Measurements from ENCODE around the gene CCDC81.

The CCDC81 gene

GRCh38 chr11:86442420-86442819 is 67.7 kb downstream of the CCDC81 start:
- no peak for TF ChIP-seq EZH2phosphoT487 (IDR thresholded peaks at IDR 0.05; ENCODE audit: low read depth)
- TF ChIP-seq, protein P1, sequence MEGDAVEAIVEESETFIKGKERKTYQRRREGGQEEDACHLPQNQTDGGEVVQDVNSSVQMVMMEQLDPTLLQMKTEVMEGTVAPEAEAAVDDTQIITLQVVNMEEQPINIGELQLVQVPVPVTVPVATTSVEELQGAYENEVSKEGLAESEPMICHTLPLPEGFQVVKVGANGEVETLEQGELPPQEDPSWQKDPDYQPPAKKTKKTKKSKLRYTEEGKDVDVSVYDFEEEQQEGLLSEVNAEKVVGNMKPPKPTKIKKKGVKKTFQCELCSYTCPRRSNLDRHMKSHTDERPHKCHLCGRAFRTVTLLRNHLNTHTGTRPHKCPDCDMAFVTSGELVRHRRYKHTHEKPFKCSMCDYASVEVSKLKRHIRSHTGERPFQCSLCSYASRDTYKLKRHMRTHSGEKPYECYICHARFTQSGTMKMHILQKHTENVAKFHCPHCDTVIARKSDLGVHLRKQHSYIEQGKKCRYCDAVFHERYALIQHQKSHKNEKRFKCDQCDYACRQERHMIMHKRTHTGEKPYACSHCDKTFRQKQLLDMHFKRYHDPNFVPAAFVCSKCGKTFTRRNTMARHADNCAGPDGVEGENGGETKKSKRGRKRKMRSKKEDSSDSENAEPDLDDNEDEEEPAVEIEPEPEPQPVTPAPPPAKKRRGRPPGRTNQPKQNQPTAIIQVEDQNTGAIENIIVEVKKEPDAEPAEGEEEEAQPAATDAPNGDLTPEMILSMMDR (IDR thresholded peaks at IDR 0.05; ENCODE audit: low read depth, low read length) = no peak
- Histone ChIP-seq H3K9me3 (ENCODE audit: insufficient read depth, low read length) (no peaks in the 10 kb centered on the region), H3K27ac (ENCODE audit: low read length) (no peak overlapping the region), H3K4me3 (ENCODE audit: low read length) (no peak overlapping the region), H3K36me3 (replicated peaks; ENCODE audit: low read depth, low read length) (no peaks in the 10 kb centered on the region), H2AFZ (ENCODE audit: low read depth, low read length) (no peak overlapping the region), H4K20me1 (ENCODE audit: insufficient read depth, low read length) (no peaks in the 10 kb centered on the region), H3K4me1 (ENCODE audit: low read length) (no peaks in the 10 kb centered on the region), H3K9ac (ENCODE audit: low read length) (no peak overlapping the region), H3K27me3 (ENCODE audit: low read depth, low read length) (no peaks in the 10 kb centered on the region), H3K79me2 (ENCODE audit: low read length) (no peaks in the 10 kb centered on the region), H3K4me2 (ENCODE audit: low read length) (no peak overlapping the region)

DNA sequence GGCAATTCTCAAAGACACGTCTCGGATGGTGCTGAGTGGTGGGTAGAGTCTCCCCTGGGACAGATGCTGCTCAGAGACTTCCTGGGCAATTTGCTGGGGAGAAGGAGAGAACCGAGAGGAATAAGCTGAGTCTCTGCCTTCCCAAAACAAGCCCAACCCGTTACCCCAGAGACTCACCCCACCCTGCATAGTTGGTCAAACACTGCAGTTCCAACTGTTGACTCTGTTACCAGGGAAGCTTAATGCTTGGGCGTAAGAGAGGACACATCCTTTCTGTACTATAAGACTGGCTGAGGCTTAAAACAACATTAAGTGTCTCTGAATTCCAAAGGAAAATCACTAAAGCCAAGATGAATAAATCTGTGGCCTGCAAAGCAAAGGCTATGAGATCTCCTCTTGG is 68.1 kb downstream of the CCDC81 start:
- no peak overlapping the region for H3K4me3 ChIP-seq (ENCODE audit: low read length)
- no peaks in the 10 kb centered on the region for H3K4me1 ChIP-seq (ENCODE audit: low read length)
- H3K79me2 ChIP-seq (ENCODE audit: low read length) = no peaks in the 10 kb centered on the region
- H2AFZ ChIP-seq (ENCODE audit: low read depth, low read length) = no peak overlapping the region
- H3K27me3 ChIP-seq (ENCODE audit: low read depth, low read length) = no peaks in the 10 kb centered on the region
- no peaks in the 10 kb centered on the region for H3K9me3 ChIP-seq (ENCODE audit: insufficient read depth, low read length)
- no peak overlapping the region for H3K9ac ChIP-seq (ENCODE audit: low read length)
- H4K20me1 ChIP-seq (ENCODE audit: insufficient read depth, low read length) = no peaks in the 10 kb centered on the region
- H3K36me3 ChIP-seq (replicated peaks; ENCODE audit: low read depth, low read length) = no peaks in the 10 kb centered on the region
- no peak overlapping the region for H3K27ac ChIP-seq (ENCODE audit: low read length)
- no peak overlapping the region for H3K4me2 ChIP-seq (ENCODE audit: low read length)
- no peak for TF ChIP-seq EZH2phosphoT487 (IDR thresholded peaks at IDR 0.05; ENCODE audit: low read depth)
- TF ChIP-seq, protein P1 (IDR thresholded peaks at IDR 0.05; ENCODE audit: low read depth, low read length) = no peak

- H3K9ac ChIP-seq (ENCODE audit: low read length) = no peak overlapping the region
Measured at GRCh38 chr11:86443415-86443814, 68.7 kb downstream of the CCDC81 start.

DNA sequence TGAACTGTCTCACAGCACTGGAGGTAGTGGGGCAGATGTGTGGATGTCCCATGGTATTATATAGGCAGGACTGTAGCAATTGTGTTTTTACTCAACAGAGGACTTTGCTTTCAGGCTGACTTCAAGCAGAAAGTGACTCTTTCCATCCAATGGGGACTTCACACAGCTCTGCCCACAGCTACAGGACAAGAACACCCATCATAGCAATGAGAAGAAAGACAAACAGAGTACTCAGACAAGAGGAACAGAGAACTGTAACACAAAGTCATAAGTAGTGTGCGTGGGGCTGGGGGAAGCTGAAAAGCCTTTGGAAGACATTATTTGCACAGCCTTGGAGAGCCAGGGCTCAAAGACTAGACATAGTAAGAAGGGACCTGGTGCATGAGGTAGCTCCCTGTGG is 70.3 kb downstream of the CCDC81 start:
- H3K9me3 ChIP-seq (ENCODE audit: insufficient read depth, low read length) = no peaks in the 10 kb centered on the region
- H3K4me2 ChIP-seq (ENCODE audit: low read length) = no peak overlapping the region
- TF ChIP-seq, protein P1 (IDR thresholded peaks at IDR 0.05; ENCODE audit: low read depth, low read length) = no peak
- TF ChIP-seq EZH2phosphoT487 (IDR thresholded peaks at IDR 0.05; ENCODE audit: low read depth) = no peak
- H3K9ac ChIP-seq (ENCODE audit: low read length) = no peak overlapping the region
- H3K27ac ChIP-seq (ENCODE audit: low read length) = no peak overlapping the region
- H3K79me2 ChIP-seq (ENCODE audit: low read length) = no peaks in the 10 kb centered on the region
- no peak overlapping the region for H3K4me3 ChIP-seq (ENCODE audit: low read length)
- H3K27me3 ChIP-seq (ENCODE audit: low read depth, low read length) = no peaks in the 10 kb centered on the region
- no peak overlapping the region for H2AFZ ChIP-seq (ENCODE audit: low read depth, low read length)
- H4K20me1 ChIP-seq (ENCODE audit: insufficient read depth, low read length) = no peaks in the 10 kb centered on the region
- no peaks in the 10 kb centered on the region for H3K36me3 ChIP-seq (replicated peaks; ENCODE audit: low read depth, low read length)
- peaks cover 3% of the 10 kb centered on the region; the same call in 1 of the 2 replicates for H3K4me1 ChIP-seq (ENCODE audit: low read length)

More at GRCh38 chr11:86443415-86443814, 68.7 kb downstream of the CCDC81 start:
- Histone ChIP-seq H3K79me2 (ENCODE audit: low read length) (no peaks in the 10 kb centered on the region), H3K4me2 (ENCODE audit: low read length) (no peak overlapping the region), H3K4me3 (ENCODE audit: low read length) (no peak overlapping the region), H4K20me1 (ENCODE audit: insufficient read depth, low read length) (no peaks in the 10 kb centered on the region), H3K9me3 (ENCODE audit: insufficient read depth, low read length) (no peaks in the 10 kb centered on the region), H2AFZ (ENCODE audit: low read depth, low read length) (no peak overlapping the region), H3K4me1 (ENCODE audit: low read length) (no peaks in the 10 kb centered on the region), H3K36me3 (replicated peaks; ENCODE audit: low read depth, low read length) (no peaks in the 10 kb centered on the region), H3K27ac (ENCODE audit: low read length) (no peak overlapping the region), H3K27me3 (ENCODE audit: low read depth, low read length) (no peaks in the 10 kb centered on the region)
- no peak for TF ChIP-seq EZH2phosphoT487 (IDR thresholded peaks at IDR 0.05; ENCODE audit: low read depth)
- TF ChIP-seq, protein P1 (IDR thresholded peaks at IDR 0.05; ENCODE audit: low read depth, low read length) = no peak

Data from OCI-LY3 (cell line).